Psoas muscle (tissue), 8 donors: ENCODE results near the gene KISS1R. TPM values are rescaled to one million over a fixed set of nuclear protein-coding genes. Genes with fewer than 3 reads are reported as not detected.
"Not testable (repeated sequence)": the region's sequence is repeated elsewhere in the genome, so short reads cannot be mapped to it uniquely, and the experiment has no call there.

Experiments
- ATAC-seq, 4 donors: fragments of 200-7000 bp; cut with Tn5 transposase; one replicate each; pipeline ENCODE4 v1.9.1; 2020; ENCODE audit warnings: moderate library complexity in 3 of 4, mild to moderate bottlenecking in 2 of 4
- DNase-seq, 2 donors: peaks; one replicate each; pipeline ENCODE4 v3.0.0-alpha.2; 2020
- H3K27ac ChIP-seq: fragments of 200-600 bp; one replicate; pipeline ENCODE4 v1.8.0; 2022
- H3K27me3 ChIP-seq, 3 donors: fragments of 200-600 bp in 1 of 3; one replicate each; pipeline versions ENCODE4 v1.6.1 to v1.8.0; 2013 to 2022; ENCODE audit warnings: low read length in 2 of 3, mild to moderate bottlenecking in 2 of 3, moderate library complexity in 1 of 3; ENCODE audit not compliant: insufficient read depth in 3 of 3
- H3K36me3 ChIP-seq, 2 donors: fragments of 200-600 bp in 1 of 2; one replicate each; pipeline versions ENCODE4 v1.6.1 to v1.8.0; 2013 to 2022; ENCODE audit warnings: low read depth in 1 of 2, mild to moderate bottlenecking in 1 of 2, moderate library complexity in 1 of 2; ENCODE audit not compliant: insufficient read depth in 1 of 2
- H3K4me1 ChIP-seq: fragments of 200-600 bp; one replicate; pipeline ENCODE4 v1.8.0; 2022
- H3K4me3 ChIP-seq: fragments of 200-600 bp; one replicate; pipeline ENCODE4 v1.8.0; 2022; ENCODE audit warnings: mild to moderate bottlenecking
- H3K9me3 ChIP-seq: fragments of 200-600 bp; one replicate; pipeline ENCODE4 v1.8.0; 2022
- WGBS, 3 donors: extraction: QIAGEN DNeasy Blood & Tissue Kit; methylation state at CpG; one replicate each; pipeline versions ENCODE4 v1.1.6 to v1.1.7; 2013; 5-methylcytosine and 5-hydroxymethylcytosine counted together
- intact Hi-C, 2 donors: fragments of 100-400 bp; cut with DNase I; formaldehyde crosslinking; loops; one replicate each; pipeline versions ENCODE4 v1.11.0 to v1.14.2; 2022
- polyA plus RNA-seq, 3 donors: library from polyadenylated mRNA; stranded (reverse); fragments of 200-250 nt; gene quantifications; one replicate each; pipeline ENCODE4 v1.2.3, GENCODE V29; 2013
- total RNA-seq, 4 donors: library from RNA; stranded (reverse); fragmentation: NEBNext Ultra II Directional in 2 of 4; extraction: Animal tissue kit (Norgen Biotek cat#: 25700) in 2 of 4; gene quantifications; one replicate each; pipeline versions ENCODE4 v1.2.1 to v1.2.4, GENCODE V29; 2021 to 2023
- TF ChIP-seq, protein P1 (sequence below): fragments of 200-600 bp; IDR thresholded peaks from one replicate; pipeline ENCODE4 v1.8.0; 2022; ENCODE audit warnings: antibody characterized with exemption
- donor health status: healthy with polysubstance abuse.
- donor health status: DM: no; HTN: no; CAD: no; lungs with moderate emphysema.
- donor health status: Bipolar disorder and iron deficiency.
- donor health status: healthy.
- donor health status: DM: yes; HTN: yes; CAD: no.
- donor health status: DM: no; HTN: no; CAD: no.
- donor health status: DM: no; HTN: no; CAD: no.
- donor health status: DM: yes; HTN: yes; CAD: no.

The KISS1R gene
- total and polyA plus RNA-seq, 7 donors, result 0.16 TPM; not detected in 6

DNA sequence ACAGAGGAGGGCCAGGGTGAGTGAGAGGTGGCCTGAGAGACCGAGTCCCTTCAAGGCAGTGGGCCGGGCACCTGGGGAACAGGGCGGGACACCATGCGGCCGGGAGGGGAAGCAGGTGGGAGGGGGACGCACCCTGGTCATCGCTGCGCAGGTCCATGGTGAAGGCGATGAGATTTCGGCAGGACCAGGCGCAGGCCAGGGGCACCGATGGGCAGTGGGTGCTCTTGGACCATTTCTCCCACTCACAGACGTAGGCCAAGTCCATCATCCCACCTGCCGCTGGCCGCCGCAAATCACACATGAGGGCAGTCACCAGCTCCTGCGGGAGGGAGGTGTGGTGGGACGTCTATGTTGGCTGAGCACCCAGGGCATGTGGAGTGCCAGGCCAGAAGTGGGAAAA lies 26.3 kb upstream of the KISS1R start:
- H3K9me3 ChIP-seq, result no peaks in the 10 kb centered on the region
- H3K27ac ChIP-seq, result no peak overlapping the region
- peaks cover 9 to 50% of the 10 kb centered on the region in 2 donors for H3K36me3 ChIP-seq

DNA sequence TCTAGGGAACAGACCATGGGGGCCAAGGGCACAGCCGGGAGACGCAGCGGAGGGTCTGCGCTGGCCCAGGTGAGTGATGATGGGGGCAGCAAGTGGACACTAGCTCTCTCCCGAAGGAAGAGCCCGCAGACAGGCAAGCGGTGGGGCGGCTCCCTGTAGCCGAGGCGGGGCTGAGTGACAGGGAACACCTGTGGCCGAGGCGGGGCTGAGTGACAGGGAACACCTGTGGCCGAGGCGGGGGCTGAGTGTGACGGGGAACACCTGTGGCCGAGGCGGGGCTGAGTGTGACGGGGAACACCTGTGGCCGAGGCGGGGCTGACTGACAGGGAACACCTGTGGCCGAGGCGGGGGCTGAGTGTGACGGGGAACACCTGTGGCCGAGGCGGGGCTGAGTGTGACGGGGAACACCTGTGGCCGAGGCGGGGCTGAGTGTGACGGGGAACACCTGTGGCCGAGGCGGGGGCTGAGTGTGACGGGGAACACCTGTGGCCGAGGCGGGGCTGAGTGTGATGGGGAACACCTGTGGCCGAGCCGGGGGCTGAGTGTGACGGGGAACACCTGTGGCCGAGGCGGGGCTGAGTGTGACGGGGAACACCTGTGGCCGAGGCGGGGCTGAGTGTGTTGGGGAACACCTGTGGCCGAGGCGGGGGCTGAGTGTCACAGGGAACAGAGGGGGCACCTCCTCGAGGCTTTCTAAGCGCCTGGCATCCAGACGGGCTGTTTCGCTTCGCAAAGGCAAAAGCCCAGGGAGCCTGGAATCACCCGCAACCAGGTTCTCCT lies 25.5 kb upstream of the KISS1R start:
- intact Hi-C loops, H3K27me3 ChIP-seq, ATAC-seq, H3K4me1 ChIP-seq, H3K9me3 ChIP-seq: not testable (repeated sequence)
- Histone ChIP-seq H3K36me3 (peaks cover 9 to 42% of the 10 kb centered on the region in 2 donors), H3K27ac (peak overlapping the region; percentile 94), H3K4me3 (peak overlapping the region; percentile 87)
- peak in 1 of 2 donors; percentile 18 for DNase-seq
- WGBS, 3 donors, result 43 to 61% (median 47%) methylated on average over 30 to 50 of the region's 50 CpGs

More for the DNA sequence above, 26.3 kb upstream of the KISS1R start:
- ATAC-seq (no peak), DNase-seq (peak in 1 of 2 donors; percentile 12)
- H3K4me1 ChIP-seq, result no peaks in the 10 kb centered on the region
- intact Hi-C loops, result no loop called here
- WGBS, 3 donors, result 83 to 86% (median 84%) methylated on average over 18 of the region's 18 CpGs
- no peak overlapping the region for H3K4me3 ChIP-seq
- no peaks in the 10 kb centered on the region for H3K27me3 ChIP-seq
- TF ChIP-seq, protein P1, sequence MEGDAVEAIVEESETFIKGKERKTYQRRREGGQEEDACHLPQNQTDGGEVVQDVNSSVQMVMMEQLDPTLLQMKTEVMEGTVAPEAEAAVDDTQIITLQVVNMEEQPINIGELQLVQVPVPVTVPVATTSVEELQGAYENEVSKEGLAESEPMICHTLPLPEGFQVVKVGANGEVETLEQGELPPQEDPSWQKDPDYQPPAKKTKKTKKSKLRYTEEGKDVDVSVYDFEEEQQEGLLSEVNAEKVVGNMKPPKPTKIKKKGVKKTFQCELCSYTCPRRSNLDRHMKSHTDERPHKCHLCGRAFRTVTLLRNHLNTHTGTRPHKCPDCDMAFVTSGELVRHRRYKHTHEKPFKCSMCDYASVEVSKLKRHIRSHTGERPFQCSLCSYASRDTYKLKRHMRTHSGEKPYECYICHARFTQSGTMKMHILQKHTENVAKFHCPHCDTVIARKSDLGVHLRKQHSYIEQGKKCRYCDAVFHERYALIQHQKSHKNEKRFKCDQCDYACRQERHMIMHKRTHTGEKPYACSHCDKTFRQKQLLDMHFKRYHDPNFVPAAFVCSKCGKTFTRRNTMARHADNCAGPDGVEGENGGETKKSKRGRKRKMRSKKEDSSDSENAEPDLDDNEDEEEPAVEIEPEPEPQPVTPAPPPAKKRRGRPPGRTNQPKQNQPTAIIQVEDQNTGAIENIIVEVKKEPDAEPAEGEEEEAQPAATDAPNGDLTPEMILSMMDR, result no peak

DNA sequence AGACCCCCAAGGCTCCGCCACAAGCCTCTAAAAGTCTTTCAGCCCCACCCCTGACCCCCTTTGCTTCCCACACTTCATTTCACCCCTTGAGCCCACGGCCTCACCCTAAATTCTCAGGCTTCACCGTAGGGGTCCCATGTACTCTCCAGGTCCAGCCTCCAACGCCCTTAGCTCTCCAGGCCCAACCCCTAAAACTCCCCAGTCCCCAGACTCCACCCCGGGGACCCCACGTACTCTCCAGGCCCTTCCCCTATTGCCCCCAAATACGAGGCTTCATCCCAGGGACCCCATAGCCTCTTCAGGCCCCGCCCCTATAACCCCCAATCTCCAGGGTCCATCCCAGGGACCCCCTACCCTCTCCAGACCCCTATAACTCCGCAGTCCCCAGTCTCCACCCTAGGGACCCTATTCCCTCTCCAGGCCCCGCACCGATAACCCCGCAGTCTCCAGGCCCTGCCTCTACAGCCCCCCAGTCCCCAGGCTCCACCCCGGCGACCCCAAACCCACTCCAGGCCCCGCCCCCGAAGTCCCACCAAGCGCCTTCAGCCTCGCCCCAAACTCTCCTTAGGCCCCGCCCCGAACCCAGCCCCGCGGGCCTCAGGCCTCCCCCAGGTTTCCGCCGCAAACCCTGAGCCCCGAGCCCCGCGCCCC lies 24.8 kb upstream of the KISS1R start:
- ATAC-seq, result peak in 1 of 4 donors; percentile 0

DNA sequence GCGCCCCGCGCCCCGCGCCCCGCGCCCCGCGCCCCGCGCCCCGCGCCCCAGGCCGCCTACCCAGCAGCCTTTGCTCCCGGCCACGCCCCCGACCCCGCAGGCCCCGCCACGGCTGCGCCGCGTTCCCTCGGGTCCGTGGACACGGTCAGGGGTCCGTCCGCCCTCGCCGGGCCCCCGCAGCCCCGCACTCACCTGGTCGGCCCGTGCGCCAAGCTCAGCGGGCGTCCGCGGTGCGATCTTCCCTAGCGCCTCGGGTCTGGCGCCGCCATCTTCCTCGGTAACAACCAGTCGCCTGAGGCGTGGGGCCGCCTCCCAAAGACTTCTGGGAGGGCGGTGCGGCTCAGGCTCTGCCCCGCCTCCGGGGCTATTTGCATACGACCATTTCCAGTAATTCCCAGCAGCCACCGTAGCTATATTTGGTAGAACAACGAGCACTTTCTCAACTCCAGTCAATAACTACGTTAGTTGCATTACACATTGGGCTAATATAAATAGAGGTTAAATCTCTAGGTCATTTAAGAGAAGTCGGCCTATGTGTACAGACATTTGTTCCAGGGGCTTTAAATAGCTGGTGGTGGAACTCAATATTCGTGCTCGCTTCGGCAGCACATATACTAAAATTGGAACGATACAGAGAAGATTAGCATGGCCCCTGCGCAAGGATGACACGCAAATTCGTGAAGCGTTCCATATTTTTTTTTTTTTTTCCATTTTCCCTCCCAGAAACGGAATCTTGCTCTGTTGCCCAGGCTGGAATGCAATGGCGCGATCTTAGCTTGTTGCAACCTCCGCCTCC lies 24.0 kb upstream of the KISS1R start, which contains the start of the genes MED16 and RNU6-9:
Gene MED16, minus strand, starts transcription at position 294 of the 796 bp plus-strand sequence. CDS start 2,056 bp downstream, outside the sequence.
Gene RNU6-9, plus strand, starts transcription at position 591 of the 796 bp plus-strand sequence.
- H3K36me3 ChIP-seq, result peaks cover 9 to 35% of the 10 kb centered on the region in 2 donors
- H3K4me3 ChIP-seq, result peak within 1 kb of the TSS; percentile 87
- TF ChIP-seq, protein P1, result no peak
- no peaks in the 10 kb centered on the region for H3K9me3 ChIP-seq
- DNase-seq, result peak; percentile 90 to 95
- intact Hi-C loops, result no loop called here
- peak within 1 kb of the TSS; percentile 94 for H3K27ac ChIP-seq
- no peaks in the 10 kb centered on the region for H3K27me3 ChIP-seq
- peak; percentile 96 to 98 (median 98) for ATAC-seq
- WGBS, 3 donors, result 1% methylated on average over 32 to 68 of the region's 69 CpGs
- H3K4me1 ChIP-seq, result no peaks in the 10 kb centered on the region

More for the DNA sequence above, 24.8 kb upstream of the KISS1R start:
- Histone ChIP-seq H3K9me3 (no peaks in the 10 kb centered on the region), H3K4me3 (peak overlapping the region; percentile 87), H3K27ac (peak overlapping the region; percentile 94), H3K36me3 (peaks cover 9 to 42% of the 10 kb centered on the region in 2 donors), H3K27me3 (no peaks in the 10 kb centered on the region), H3K4me1 (no peaks in the 10 kb centered on the region)
- TF ChIP-seq, protein P1, result no peak
- no peak for DNase-seq
- intact Hi-C loops, result no loop called here
- WGBS, 3 donors, result 4 to 6% (median 4%) methylated on average over 17 to 27 of the region's 27 CpGs
